ENCODE data around the gene TNFAIP8L2.

The TNFAIP8L2 gene

GRCh38 chr1:151156515-151156819 lies at the start of gene TNFAIP8L2:
TSS of gene TNFAIP8L2 (plus strand) at chr1:151156649. CDS start at chr1:151158698, 2,049 bp downstream.
- no peak for FAIRE-seq

GRCh38 chr1:151106894-151107293 lies 49.6 kb upstream of the TNFAIP8L2 start:
- FAIRE-seq, result no peak

- FAIRE-seq, result no peak
Measured at GRCh38 chr1:151108331-151108730, 48.1 kb upstream of the TNFAIP8L2 start.

GRCh38 chr1:151113877-151114276 lies 42.6 kb upstream of the TNFAIP8L2 start:
- FAIRE-seq, result no peak

DNA sequence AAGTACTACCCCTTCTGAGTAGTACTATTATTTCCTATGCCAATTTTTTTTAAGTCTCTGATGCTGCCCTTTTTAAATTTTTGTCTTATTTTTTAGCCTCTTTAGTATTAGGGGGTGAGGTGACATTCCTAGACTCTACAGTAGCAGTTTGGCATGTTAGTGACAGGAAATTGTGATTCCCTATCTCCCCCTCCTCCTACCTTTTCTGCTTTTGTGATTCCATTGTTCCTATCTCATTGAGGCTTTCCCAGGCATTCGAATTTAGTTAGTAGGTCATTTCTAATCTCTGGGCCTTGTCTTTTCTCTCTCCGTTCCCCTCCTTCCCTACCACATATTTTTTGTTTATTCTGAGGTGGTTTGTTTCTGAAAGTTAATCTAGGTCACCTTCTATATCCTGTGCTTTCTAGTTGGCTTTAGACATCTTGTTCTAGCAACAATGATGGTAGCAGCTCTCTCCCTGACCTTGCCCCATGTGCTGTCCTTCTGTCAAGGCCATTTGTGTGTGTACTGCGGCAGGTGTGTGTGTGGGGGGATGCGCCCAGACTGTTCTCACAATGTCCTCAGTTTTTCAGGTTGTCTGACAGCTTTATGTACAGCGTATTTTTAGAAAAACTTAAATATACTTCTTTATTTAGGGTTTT lies 31.6 kb upstream of the TNFAIP8L2 start:
- no peak for FAIRE-seq

DNA sequence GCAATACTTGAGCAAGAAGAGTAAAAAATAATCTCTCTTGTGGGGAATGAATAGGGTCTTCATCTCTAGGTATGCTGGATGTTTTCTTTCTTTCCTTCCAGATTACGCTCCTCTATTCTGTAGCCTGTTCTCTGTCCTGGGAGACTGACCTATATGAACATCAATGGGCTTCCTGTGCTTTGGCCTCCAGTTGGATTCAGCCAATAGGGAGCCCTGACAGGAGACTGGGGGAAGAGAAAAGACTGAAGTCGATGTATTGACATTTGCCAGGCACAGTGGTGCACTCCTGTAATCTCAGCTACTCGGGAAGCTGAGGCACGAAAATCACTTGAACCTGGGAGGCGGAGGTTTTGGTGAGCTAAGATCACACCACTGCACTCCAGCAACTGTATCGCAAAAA lies 27.6 kb upstream of the TNFAIP8L2 start:
- FAIRE-seq, result no peak

DNA sequence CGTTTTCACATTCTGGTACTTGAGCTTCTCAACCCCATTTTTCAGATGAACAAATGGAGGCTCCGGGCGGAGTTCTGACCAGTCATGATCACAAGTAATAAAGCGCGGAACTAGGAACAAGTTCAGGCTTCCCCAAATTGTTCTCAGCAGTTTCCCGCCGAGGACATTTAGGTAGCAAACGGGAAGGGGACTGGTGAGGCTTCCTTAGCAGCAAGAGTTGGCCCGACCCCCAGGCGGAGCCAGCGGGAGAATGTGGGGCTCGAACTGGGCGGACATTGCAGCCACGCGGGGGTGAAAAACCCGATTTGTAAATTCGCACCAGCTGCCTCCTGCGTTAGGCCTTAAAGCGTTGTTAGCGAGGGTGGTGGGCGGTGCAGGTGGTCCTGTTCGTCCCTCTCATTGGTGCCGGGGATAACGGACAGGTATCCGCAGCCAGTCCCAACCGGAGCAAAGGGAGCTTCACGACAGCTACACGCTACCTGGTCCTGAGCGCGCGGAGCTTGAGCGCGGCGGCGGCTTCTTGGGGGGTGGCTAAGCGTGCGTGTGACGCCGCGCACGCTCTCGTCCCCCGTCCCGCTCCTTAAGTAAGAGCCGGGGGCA lies 25.4 kb upstream of the TNFAIP8L2 start:
- no peak for FAIRE-seq

GRCh38 chr1:151131701-151132334 lies 24.6 kb upstream of the TNFAIP8L2 start:
- no peak for FAIRE-seq

GRCh38 chr1:151132335-151133017 lies 24.0 kb upstream of the TNFAIP8L2 start:
- FAIRE-seq, result no peak

DNA sequence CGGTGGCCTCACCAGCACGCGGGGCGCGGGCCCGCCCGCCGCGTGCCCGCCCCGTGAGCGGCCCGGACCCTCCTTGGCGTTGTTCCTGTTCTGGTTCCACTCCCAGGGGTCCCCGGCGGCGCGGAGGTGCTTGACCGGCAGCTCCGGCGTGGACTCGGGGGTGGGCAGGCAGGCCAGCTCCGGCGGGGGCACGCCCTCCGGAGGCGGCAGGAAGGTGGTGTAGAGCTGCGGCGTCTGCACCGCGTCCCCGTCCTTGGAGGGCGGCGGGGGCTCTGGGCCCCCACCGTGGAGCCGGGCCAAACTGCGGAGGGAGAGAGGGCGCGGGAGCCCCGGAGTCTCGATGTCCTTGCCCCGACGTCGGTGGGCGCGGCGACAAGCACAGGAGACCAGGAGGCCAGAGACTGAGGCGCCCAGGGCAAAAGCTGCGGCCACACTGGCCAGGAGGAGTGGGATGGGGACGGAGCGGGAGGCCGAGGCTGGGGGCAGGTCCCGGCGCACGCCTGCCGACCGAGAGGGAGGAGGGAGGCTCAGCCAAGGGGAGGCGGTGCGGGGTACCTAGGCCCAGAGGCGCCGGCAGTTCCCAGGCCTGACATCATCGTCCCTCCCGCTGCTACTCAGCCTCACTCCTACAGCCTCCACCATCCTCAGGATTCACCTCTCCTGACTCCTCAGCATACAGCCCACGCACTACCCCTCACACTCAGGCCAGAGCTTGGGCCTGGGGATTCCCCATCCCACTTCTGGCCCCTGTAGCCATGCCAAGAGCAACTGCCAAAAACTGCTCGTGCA lies 23.2 kb upstream of the TNFAIP8L2 start:
- no peak for FAIRE-seq

- FAIRE-seq, result no peak
Measured at GRCh38 chr1:151134396-151134795, 22.1 kb upstream of the TNFAIP8L2 start.

DNA sequence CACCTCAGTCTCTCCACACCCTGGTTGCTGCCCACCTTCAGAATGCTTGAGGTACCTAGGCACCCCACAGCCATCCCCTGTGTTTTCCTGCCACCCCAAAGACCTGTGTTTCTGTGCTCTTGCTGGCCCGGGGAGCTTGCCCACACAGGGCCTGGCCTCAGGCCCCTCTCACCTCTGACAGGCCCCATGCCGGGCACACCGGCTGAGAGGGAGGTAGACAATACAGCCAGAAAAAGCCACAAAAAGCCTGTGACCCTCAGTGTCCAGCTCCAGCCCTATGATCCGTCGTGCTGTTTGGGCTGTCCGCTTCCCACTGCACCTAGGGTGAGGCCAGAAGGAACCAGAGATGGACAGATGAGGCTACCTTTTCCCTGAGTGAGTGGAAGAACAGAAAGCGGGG lies 21.5 kb upstream of the TNFAIP8L2 start:
- no peak for FAIRE-seq

DNA sequence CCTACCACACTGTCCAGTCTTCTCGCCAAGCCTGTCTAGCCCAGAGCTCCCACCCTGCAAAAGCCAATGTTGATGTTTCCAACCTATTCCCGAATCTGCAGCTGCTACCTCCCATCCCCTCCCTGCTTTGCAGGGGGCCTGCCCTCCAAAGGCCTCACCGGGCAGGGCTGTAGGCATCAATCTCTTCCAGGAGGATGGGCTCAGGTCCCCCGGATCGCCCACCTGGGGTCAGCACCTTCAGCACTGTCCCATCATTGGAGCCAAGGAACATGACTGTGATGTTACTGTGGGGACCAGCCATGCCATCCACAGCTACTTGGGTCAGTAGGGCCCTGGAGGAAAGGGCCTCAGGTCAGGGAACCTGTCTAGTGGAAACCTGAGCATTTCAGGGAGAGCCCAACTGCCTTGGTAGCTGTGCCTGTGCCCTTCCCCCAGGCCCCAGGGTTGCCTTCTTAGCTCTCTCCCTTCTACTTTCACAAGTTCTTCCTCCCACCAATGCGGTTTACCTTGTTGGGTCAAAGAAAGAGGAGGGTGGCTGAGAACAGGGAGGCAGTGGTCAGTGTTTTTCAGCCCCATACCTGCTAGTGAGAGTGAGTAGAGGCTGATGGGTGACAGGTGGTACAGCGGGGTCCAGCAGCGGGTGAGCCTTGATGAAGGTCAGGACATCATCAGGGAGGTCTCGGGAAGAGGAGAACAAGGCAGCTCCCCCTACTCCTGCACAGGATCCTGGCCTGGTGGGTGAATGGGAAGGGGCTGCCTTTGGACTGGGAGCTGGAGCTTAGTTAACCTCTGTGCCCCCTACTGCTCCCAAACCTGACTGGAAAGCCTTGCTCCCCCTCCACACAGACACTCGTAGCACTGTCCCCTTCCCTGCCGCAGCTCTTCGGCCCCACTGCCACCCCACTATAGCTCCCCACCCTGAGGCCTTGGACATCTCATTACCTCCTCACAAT lies 20.7 kb upstream of the TNFAIP8L2 start:
- FAIRE-seq, result no peak

GRCh38 chr1:151137789-151138188 lies 18.7 kb upstream of the TNFAIP8L2 start:
- no peak for FAIRE-seq

DNA sequence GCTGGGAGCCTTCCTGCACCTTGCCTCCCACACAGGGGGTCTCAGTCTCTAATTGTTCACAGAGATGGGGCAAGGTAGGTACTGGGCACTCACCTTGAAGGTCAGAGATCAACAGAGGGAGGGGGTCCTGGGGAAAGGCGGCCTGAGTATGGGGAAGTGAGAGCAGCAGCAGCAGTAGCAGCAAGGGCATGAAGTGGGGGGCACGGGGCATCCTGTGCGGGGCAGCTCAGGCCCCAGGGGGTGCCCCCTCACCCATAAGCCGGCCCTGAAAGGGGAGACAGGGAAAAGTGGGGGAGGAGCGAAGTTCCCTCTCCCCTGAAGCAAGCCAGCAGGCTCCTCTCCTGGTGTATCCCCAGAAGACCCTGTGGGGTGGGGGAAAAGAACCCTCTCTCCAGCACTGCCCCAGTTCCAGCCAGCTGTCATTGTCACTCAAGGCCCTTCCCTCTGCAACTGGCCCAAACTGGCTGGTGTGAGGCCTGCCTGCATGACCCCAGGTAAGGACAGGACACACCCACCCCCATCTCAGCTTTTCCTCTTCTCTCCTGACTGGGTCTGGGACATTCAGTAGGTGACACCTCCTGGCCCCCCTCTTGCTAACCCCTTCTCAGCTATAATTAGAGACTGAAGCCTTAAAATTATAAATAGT lies 13.9 kb upstream of the TNFAIP8L2 start:
- FAIRE-seq, result no peak

- FAIRE-seq, result no peak
Measured at GRCh38 chr1:151143057-151143435, 13.4 kb upstream of the TNFAIP8L2 start.

- FAIRE-seq, result no peak
Measured at GRCh38 chr1:151143986-151144385, 12.5 kb upstream of the TNFAIP8L2 start.

DNA sequence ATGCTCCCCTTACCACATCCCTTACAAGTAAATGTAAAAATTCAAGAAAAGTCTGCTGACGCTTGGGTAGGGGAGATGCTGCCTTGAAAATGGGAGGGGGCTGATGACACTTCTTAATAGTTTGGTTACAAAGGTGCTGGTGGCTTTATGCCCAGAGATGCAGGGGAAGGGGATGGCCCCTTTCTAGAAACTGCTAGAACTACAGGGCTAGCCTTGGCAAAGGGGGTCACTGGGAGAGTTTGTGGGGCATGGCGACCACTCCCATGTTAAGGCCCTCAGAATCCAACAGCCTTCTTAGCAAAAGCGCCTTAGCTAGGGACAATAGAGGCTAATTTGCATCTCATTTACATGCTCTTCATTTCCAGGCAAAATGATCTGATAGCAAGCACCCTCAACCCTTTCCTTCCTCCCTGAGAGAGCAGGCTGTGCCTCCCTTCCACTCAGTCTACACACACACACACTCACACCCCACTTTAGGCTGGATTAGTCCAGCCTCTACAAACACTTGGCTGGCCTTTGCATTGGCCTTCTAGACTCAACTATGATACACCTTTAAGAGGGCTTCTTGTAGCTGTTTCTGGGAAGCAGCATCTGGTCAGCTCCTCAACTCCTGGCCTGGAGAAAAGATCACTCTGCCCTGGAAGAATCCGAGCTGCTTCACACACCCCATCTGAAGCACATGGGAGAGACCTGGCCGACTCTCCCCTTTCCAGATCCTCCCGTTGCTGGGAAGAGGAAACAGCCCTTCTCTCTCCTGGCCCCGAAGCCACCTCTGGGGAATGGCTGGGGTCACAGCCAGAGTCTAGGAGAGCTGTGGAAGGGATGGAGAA lies 11.8 kb upstream of the TNFAIP8L2 start:
- FAIRE-seq, result no peak

- no peak for FAIRE-seq
Measured at GRCh38 chr1:151145304-151146071, 11.0 kb upstream of the TNFAIP8L2 start.

GRCh38 chr1:151146072-151146411 lies 10.4 kb upstream of the TNFAIP8L2 start:
- FAIRE-seq, result no peak

Measured in endometrium (tissue), 2 donors.